Activated naive CD8-positive, alpha-beta T cell treated with anti-CD3 and anti-CD28 coated beads, Interleukin-2, amount 10 ng/mL, durations not matched to agents 7 days and 5 days (primary cell): ENCODE measurements around the gene SYK. TPM values are rescaled to one million over a fixed set of nuclear protein-coding genes. Genes with fewer than 3 reads are reported as not detected.

Source experiments
- ATAC-seq: fragments of 150-1000 bp; cut with Tn5 transposase; one replicate; pipeline ENCODE4 v1.10.0; 2021; ENCODE audit warnings: low read depth, moderate library complexity
- POLR2A ChIA-PET: fragments of 350-600 bp; sonication (Branson Sonifier 250); formaldehyde crosslinking; loops from one replicate; lab custom pipeline; 2021; ENCODE audit warnings: antibody characterized with exemption; lab: Charles Lee
- DNase-seq: peaks from one replicate; pipeline ENCODE4 v3.0.0; 2021
- H3K27ac Mint-ChIP-seq: one replicate; pipeline ENCODE4 v1.8.0; 2022; ENCODE audit warnings: mild to moderate bottlenecking, mixed read lengths
- H3K27me3 Mint-ChIP-seq: one replicate; pipeline ENCODE4 v1.8.0; 2022; ENCODE audit warnings: mild to moderate bottlenecking, moderate library complexity, mixed read lengths
- H3K36me3 Mint-ChIP-seq: one replicate; pipeline ENCODE4 v1.8.0; 2021; ENCODE audit warnings: mild to moderate bottlenecking, mixed read lengths
- H3K4me1 Mint-ChIP-seq: one replicate; pipeline ENCODE4 v1.8.0; 2021; ENCODE audit warnings: mixed read lengths
- H3K4me3 Mint-ChIP-seq: one replicate; pipeline ENCODE4 v1.8.0; 2022; ENCODE audit warnings: mild to moderate bottlenecking, moderate library complexity, mixed read lengths
- H3K9me3 Mint-ChIP-seq: one replicate; pipeline ENCODE4 v1.8.0; 2021; ENCODE audit warnings: mixed read lengths
- total RNA-seq, 2 experiments: library from RNA; stranded (reverse); gene quantifications; one replicate each; pipeline ENCODE4 v1.2.3, GENCODE V29; 2021

The SYK gene
- total RNA-seq, 2 experiments from 2014 or later = 0.69 to 0.82 TPM

DNA sequence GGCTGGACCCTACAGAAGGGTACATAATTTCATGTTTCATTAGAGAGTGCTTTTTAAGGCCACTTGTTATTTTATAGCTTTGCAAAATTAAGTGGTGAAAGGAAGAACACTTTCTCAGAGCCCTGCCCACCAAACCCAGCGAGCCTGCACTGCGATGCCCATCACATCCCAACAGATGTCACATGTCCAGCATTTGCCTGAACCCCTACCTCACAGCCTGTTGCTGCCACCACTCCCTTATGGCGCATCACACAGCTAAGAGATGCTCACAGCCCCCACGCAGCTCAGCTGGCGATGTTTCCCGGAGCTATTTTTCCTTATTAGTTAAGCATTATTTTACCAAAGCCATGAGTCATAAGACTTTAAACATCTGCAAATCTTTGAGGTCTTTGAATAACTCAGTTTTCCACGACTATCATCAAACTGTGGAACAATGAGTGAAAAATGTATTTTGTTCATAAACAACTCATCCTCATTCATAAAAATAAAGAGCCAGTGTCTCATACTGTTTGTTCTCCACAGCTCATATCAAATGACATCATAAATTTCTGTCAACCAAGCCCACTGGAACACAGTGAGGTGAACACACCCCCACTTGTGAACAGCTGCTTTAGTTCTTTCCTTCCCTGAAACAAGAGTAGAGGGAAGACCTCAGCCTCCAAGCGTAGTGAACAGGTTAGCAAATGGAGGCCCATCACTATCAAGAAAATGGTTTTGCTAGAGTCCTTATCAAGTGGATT lies 104.9 kb downstream of the SYK start:
- Mint-ChIP-seq H3K4me1 (no peaks in the 10 kb centered on the region), H3K9me3 (no peaks in the 10 kb centered on the region), H3K27me3 (no peaks in the 10 kb centered on the region), H3K36me3 (no peaks in the 10 kb centered on the region), H3K27ac (no peak overlapping the region), H3K4me3 (no peak overlapping the region)
- no peak for ATAC-seq
- POLR2A ChIA-PET = no interaction called here
- DNase-seq = no peak

DNA sequence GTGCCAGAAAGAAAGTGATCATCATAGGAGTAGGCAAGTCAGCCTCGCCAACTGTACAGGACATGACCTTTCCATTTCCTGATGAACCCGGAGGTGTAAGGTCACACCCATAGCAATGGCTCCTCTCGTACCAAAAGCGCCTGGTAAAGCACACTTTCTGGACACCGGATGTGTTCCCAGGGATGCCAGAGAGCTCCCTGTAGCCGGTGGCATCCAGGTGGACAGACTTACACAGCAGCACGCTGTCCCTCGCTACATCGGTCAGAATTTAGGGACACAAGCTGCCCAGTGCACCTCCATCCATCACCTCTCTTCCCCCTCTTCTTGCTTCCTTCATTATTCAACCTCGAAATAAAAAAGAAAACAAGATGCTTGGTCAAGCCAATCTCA lies 105.4 kb downstream of the SYK start:
- Mint-ChIP-seq H3K4me3 (no peak overlapping the region), H3K27ac (no peak overlapping the region), H3K4me1 (no peaks in the 10 kb centered on the region), H3K9me3 (no peaks in the 10 kb centered on the region), H3K36me3 (no peaks in the 10 kb centered on the region), H3K27me3 (no peaks in the 10 kb centered on the region)
- no peak for DNase-seq
- POLR2A ChIA-PET = no interaction called here
- ATAC-seq = no peak

DNA sequence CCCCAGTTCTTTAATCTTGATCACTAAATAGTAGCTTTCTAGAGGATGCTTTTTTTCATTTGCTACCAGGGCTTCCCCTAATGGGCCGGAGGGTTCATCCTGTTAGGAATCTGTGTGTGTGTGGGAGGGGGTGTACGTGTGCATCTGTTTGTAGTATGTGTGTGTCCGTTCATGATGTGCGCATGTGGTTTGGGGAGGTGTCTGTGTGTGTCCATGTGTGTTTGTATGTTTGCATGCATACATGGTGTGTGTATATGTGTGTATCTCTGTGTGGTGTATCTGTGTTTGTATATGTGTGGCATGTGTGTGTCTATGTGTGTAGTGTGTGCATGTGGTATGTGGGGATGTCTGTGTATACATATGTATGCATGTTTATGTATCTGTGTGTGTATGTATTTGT lies 106.2 kb downstream of the SYK start:
- H3K27ac Mint-ChIP-seq = no peak overlapping the region
- no peaks in the 10 kb centered on the region for H3K9me3 Mint-ChIP-seq
- H3K4me3 Mint-ChIP-seq = no peak overlapping the region
- DNase-seq = no peak
- H3K27me3 Mint-ChIP-seq = no peaks in the 10 kb centered on the region
- H3K4me1 Mint-ChIP-seq = no peaks in the 10 kb centered on the region
- H3K36me3 Mint-ChIP-seq = no peaks in the 10 kb centered on the region
- no peak for ATAC-seq
- POLR2A ChIA-PET = no interaction called here

DNA sequence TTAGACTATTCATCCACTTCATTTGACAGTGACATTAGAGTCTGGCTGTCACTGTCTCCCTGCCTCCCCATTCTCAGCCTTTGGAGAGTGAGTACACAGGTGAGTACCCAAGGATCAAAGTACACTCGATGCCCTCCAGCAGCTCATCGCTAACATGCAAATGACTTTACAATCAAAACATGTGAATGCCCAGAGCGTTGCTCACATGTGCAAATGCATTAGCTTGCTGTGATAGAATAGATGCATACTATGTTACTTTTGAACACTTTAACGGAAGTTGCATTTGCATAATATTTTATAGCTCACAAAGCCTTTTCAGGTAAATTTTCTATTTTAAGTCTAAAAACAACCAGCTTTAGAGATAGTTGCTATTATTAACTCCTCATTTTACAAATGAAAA lies 107.6 kb downstream of the SYK start:
- H3K27ac Mint-ChIP-seq = no peak overlapping the region
- H3K27me3 Mint-ChIP-seq = no peaks in the 10 kb centered on the region
- ATAC-seq (no peak), DNase-seq (no peak)
- H3K9me3 Mint-ChIP-seq = no peaks in the 10 kb centered on the region
- H3K4me1 Mint-ChIP-seq = no peaks in the 10 kb centered on the region
- H3K36me3 Mint-ChIP-seq = no peaks in the 10 kb centered on the region
- POLR2A ChIA-PET = no interaction called here
- H3K4me3 Mint-ChIP-seq = no peak overlapping the region

- Mint-ChIP-seq H3K4me3 (no peak overlapping the region), H3K27me3 (no peaks in the 10 kb centered on the region), H3K36me3 (no peaks in the 10 kb centered on the region), H3K27ac (no peak overlapping the region), H3K4me1 (no peaks in the 10 kb centered on the region), H3K9me3 (no peaks in the 10 kb centered on the region)
- ATAC-seq (no peak), DNase-seq (no peak)
- POLR2A ChIA-PET = no interaction called here
These were observed 108.2 kb downstream of the SYK start for GRCh38 chr9:90909747-90910283.

GRCh38 chr9:90914196-90914595 lies 112.6 kb downstream of the SYK start:
- ATAC-seq (no peak), DNase-seq (no peak)
- POLR2A ChIA-PET = interaction anchor here (2.1 kb wide), 1 partner anchor 510 kb away, joined by 12 read pairs; the partner anchor contains the start of gene NFIL3
- no peak overlapping the region for H3K27ac Mint-ChIP-seq
- no peak overlapping the region for H3K4me3 Mint-ChIP-seq
- H3K4me1 Mint-ChIP-seq = no peaks in the 10 kb centered on the region
- H3K36me3 Mint-ChIP-seq = no peaks in the 10 kb centered on the region
- no peaks in the 10 kb centered on the region for H3K27me3 Mint-ChIP-seq
- no peaks in the 10 kb centered on the region for H3K9me3 Mint-ChIP-seq

- no peaks in the 10 kb centered on the region for H3K4me1 Mint-ChIP-seq
- H3K36me3 Mint-ChIP-seq = no peaks in the 10 kb centered on the region
- ATAC-seq (peak; percentile 94), DNase-seq (peak; percentile 75)
- H3K4me3 Mint-ChIP-seq = no peak overlapping the region
- H3K27me3 Mint-ChIP-seq = no peaks in the 10 kb centered on the region
- no peak overlapping the region for H3K27ac Mint-ChIP-seq
- no peaks in the 10 kb centered on the region for H3K9me3 Mint-ChIP-seq
- POLR2A ChIA-PET = interaction anchor here (0.5 to 2.1 kb wide), 2 partner anchors 510 to 771 kb away, joined by 8 to 12 read pairs; partner anchors contain the start of gene NFIL3
These were observed 113.4 kb downstream of the SYK start for GRCh38 chr9:90914868-90915483.

DNA sequence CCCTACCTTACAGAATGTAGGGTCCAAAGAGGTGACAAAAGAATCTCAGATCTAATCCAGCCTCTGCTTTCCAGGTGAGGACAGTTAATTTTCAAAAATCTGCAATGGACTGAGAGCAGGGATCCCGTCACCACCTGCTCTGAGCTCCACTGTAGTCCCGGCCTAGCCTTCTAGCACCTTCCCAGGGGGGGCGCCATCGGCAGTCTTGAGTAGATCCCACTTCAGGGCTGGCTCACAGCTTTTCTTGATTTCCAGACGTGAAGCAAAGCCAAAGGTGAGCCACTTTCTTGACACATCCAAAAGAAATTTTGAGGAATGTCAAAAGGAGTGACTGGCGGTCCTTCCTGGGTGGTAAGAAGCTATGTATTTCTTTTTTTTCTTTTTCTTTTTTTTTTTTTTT lies 114.1 kb downstream of the SYK start:
- H3K9me3 Mint-ChIP-seq = no peaks in the 10 kb centered on the region

DNA sequence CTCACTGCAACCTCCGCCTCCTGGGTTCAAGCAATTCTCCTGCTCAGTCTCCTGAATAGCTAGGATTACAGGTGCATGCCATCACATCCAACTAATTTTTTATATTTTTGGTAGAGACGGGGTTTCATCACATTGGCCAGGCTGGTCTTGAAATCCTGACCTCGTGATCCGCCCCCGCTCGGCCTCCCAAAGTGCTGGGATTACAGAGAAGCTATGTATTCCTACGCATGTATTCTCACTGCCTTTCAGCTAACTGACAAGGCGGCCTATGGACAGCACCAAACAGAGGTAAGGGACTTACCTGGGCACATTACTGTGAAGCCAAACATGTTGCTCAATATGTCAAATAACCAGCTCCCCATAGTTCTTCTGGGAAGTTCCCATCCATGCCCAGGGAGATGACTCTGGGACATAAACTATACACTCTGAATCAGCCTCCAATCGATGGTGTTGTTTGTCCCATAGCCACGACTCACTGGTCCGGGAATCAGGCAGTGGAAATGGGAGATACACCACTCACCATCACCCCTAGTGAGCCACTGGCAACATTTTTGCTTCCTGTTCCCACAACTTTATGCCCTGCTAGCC lies 114.6 kb downstream of the SYK start:
- POLR2A ChIA-PET = interaction anchor here (0.9 to 2.1 kb wide), 2 partner anchors 173 to 508 kb away, joined by 3 to 12 read pairs; partner anchors contain the start of gene NFIL3
- no peak overlapping the region for H3K27ac Mint-ChIP-seq
- no peaks in the 10 kb centered on the region for H3K36me3 Mint-ChIP-seq
- no peak for DNase-seq
- H3K4me1 Mint-ChIP-seq = no peaks in the 10 kb centered on the region
- H3K4me3 Mint-ChIP-seq = no peak overlapping the region
- no peaks in the 10 kb centered on the region for H3K27me3 Mint-ChIP-seq
- ATAC-seq = no peak
- no peaks in the 10 kb centered on the region for H3K9me3 Mint-ChIP-seq

More for the DNA sequence above, 114.1 kb downstream of the SYK start:
- H3K27ac Mint-ChIP-seq = no peak overlapping the region
- H3K4me1 Mint-ChIP-seq = no peaks in the 10 kb centered on the region
- H3K36me3 Mint-ChIP-seq = no peaks in the 10 kb centered on the region
- ATAC-seq = no peak
- H3K27me3 Mint-ChIP-seq = no peaks in the 10 kb centered on the region
- peak; percentile 43 for DNase-seq
- POLR2A ChIA-PET = interaction anchor here (0.9 to 2.1 kb wide), 2 partner anchors 173 to 509 kb away, joined by 3 to 12 read pairs; partner anchors contain the start of gene NFIL3
- H3K4me3 Mint-ChIP-seq = no peak overlapping the region

- Mint-ChIP-seq H3K36me3 (no peaks in the 10 kb centered on the region), H3K4me1 (no peaks in the 10 kb centered on the region), H3K4me3 (no peak overlapping the region), H3K27me3 (peaks cover 2% of the 10 kb centered on the region), H3K27ac (no peak overlapping the region), H3K9me3 (no peaks in the 10 kb centered on the region)
- POLR2A ChIA-PET = no interaction called here
- ATAC-seq (no peak), DNase-seq (no peak)
These were observed 118.3 kb downstream of the SYK start for GRCh38 chr9:90919883-90920282.

GRCh38 chr9:90921104-90921503 lies 119.5 kb downstream of the SYK start:
- Mint-ChIP-seq H3K4me3 (no peak overlapping the region), H3K9me3 (no peaks in the 10 kb centered on the region), H3K27ac (no peak overlapping the region), H3K4me1 (no peaks in the 10 kb centered on the region), H3K36me3 (no peaks in the 10 kb centered on the region), H3K27me3 (peaks cover 2% of the 10 kb centered on the region)
- ATAC-seq (no peak), DNase-seq (no peak)
- POLR2A ChIA-PET = no interaction called here

GRCh38 chr9:90921969-90922368 lies 120.3 kb downstream of the SYK start:
- POLR2A ChIA-PET = no interaction called here

DNA sequence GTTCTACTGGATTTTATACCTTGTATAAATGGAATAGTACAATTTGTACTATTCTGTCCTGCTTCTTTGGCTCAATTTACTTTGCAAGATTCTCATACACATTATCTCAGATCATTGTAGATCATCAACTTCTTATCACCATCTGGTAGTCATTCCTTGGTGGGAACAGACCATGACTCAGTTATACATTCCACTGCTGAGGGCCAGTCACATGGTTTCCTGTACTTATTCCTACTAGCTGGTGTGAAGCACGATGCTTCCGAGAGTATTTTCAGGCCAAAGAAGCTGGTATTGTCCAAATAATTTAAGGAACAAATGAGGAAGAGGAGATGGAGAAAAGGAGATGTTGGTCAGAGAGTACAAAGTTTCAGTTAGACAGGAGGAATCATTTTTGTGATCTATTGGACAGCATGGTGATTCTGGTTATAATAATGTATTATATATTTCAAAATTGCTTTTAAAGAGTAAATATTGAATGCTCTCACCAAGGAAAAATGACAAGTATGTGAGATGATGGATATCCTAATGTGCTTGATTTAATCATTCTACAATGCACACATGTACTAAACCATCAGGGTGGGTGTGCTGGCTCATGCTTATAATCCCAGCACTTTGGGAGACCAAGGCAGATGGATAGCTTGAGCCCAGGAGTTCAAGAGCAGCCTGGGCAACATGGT lies 124.1 kb downstream of the SYK start:
- Mint-ChIP-seq H3K9me3 (no peaks in the 10 kb centered on the region), H3K27ac (no peak overlapping the region), H3K27me3 (peaks cover 15% of the 10 kb centered on the region), H3K4me3 (no peak overlapping the region), H3K36me3 (no peaks in the 10 kb centered on the region), H3K4me1 (no peaks in the 10 kb centered on the region)
- POLR2A ChIA-PET = no interaction called here
- DNase-seq (no peak), ATAC-seq (no peak)

More at GRCh38 chr9:90921969-90922368, 120.3 kb downstream of the SYK start:
- H3K36me3 Mint-ChIP-seq = no peaks in the 10 kb centered on the region
- no peak for DNase-seq
- H3K27me3 Mint-ChIP-seq = peaks cover 2% of the 10 kb centered on the region
- H3K27ac Mint-ChIP-seq = no peak overlapping the region
- H3K4me3 Mint-ChIP-seq = no peak overlapping the region
- H3K4me1 Mint-ChIP-seq = no peaks in the 10 kb centered on the region
- no peaks in the 10 kb centered on the region for H3K9me3 Mint-ChIP-seq
- no peak for ATAC-seq
